H9 (cell line): ENCODE data around the gene ITGB2. TPM values are rescaled to one million over a fixed set of nuclear protein-coding genes. Genes with fewer than 3 reads are reported as not detected.
A peak's percentile ranks its signal among the peaks of the same experiment; 100 is the strongest.

Source experiments
- DNase-seq: peaks from one replicate; pipeline ENCODE4 v3.0.0-alpha.2; 2017
- H2AFZ ChIP-seq: one replicate; pipeline ENCODE4 v1.6.1; 2013; ENCODE audit warnings: mild to moderate bottlenecking, low read length, control low read depth, moderate library complexity
- H2AK5ac ChIP-seq: 2 replicates; pipeline ENCODE4 v1.6.1; 2013; ENCODE audit warnings: low read length, control low read depth, mixed read lengths; ENCODE audit not compliant: insufficient read length
- H2BK120ac ChIP-seq: one replicate; pipeline ENCODE4 v1.6.1; 2013; ENCODE audit warnings: low read depth, mild to moderate bottlenecking, low read length, control low read depth, inconsistent platforms; ENCODE audit not compliant: poor library complexity, severe bottlenecking
- H2BK12ac ChIP-seq: 2 replicates; pipeline ENCODE4 v1.6.1; 2013; ENCODE audit warnings: low read length, control low read depth, mixed read lengths, low read depth; ENCODE audit not compliant: insufficient read length
- H2BK15ac ChIP-seq: 2 replicates; pipeline ENCODE4 v1.6.1; 2013; ENCODE audit warnings: low read depth, low read length, control low read depth
- H2BK20ac ChIP-seq: one replicate; pipeline ENCODE4 v1.6.1; 2013; ENCODE audit warnings: low read depth, mild to moderate bottlenecking, low read length, control low read depth, inconsistent platforms; ENCODE audit not compliant: poor library complexity, severe bottlenecking
- H2BK5ac ChIP-seq: 2 replicates; pipeline ENCODE4 v1.6.1; 2013; ENCODE audit warnings: low read length, control low read depth, mixed read lengths; ENCODE audit not compliant: insufficient read length
- H3K14ac ChIP-seq: 2 replicates; pipeline ENCODE4 v1.6.1; 2013; ENCODE audit warnings: low read length, control low read depth; ENCODE audit not compliant: insufficient read depth
- H3K18ac ChIP-seq: 2 replicates; pipeline ENCODE4 v1.6.1; 2013; ENCODE audit warnings: low read depth, mild to moderate bottlenecking, mixed read lengths, low read length, control low read depth; ENCODE audit not compliant: insufficient read length
- H3K23ac ChIP-seq: 2 replicates; pipeline ENCODE4 v1.6.1; 2013; ENCODE audit warnings: low read length, control low read depth, mixed read lengths, low read depth; ENCODE audit not compliant: insufficient read length
- H3K23me2 ChIP-seq: 2 replicates; pipeline ENCODE4 v1.6.1; 2013; ENCODE audit warnings: low read depth, mild to moderate bottlenecking, mixed read lengths, low read length, control low read depth; ENCODE audit not compliant: insufficient read length, poor library complexity, severe bottlenecking
- H3K27ac ChIP-seq: 2 replicates; pipeline ENCODE4 v1.5.1; 2013; ENCODE audit warnings: low read length, control low read depth, mixed read lengths, low read depth; ENCODE audit not compliant: insufficient read length
- H3K27me3 ChIP-seq: 2 replicates; pipeline ENCODE4 v1.6.1; 2013; ENCODE audit warnings: low read length, control low read depth, inconsistent platforms; ENCODE audit not compliant: insufficient read depth
- H3K4ac ChIP-seq: 2 replicates; pipeline ENCODE4 v1.6.1; 2013; ENCODE audit warnings: low read depth, mild to moderate bottlenecking, control low read depth, inconsistent platforms, low read length, moderate library complexity
- H3K4me1 ChIP-seq: 2 replicates; pipeline ENCODE4 v1.6.1; 2013; ENCODE audit warnings: low read length, control low read depth, inconsistent platforms; ENCODE audit not compliant: insufficient read depth
- H3K4me2 ChIP-seq: 2 replicates; pipeline ENCODE4 v1.6.1; 2013; ENCODE audit warnings: low read length, control low read depth, mixed read lengths; ENCODE audit not compliant: insufficient read length, insufficient read depth
- H3K56ac ChIP-seq: 2 replicates; pipeline ENCODE4 v1.6.1; 2013; ENCODE audit warnings: low read depth, mild to moderate bottlenecking, mixed read lengths, low read length, control low read depth; ENCODE audit not compliant: insufficient read length
- H3K79me1 ChIP-seq: 2 replicates; pipeline ENCODE4 v1.6.1; 2013; ENCODE audit warnings: low read depth, mild to moderate bottlenecking, moderate library complexity, low read length, control low read depth, inconsistent platforms; ENCODE audit not compliant: insufficient read depth, poor library complexity, severe bottlenecking
- H3K79me2 ChIP-seq: 2 replicates; pipeline ENCODE4 v1.6.1; 2013; ENCODE audit warnings: low read length, control low read depth, inconsistent platforms; ENCODE audit not compliant: insufficient read depth
- H3K9ac ChIP-seq: 2 replicates; pipeline ENCODE4 v1.6.1; 2013; ENCODE audit warnings: low read length, control low read depth, mixed read lengths; ENCODE audit not compliant: insufficient read length; ENCODE audit errors: extremely low read depth
- H3K9me3 ChIP-seq: one replicate; pipeline ENCODE4 v1.6.1; 2013; ENCODE audit warnings: low read depth, low read length, inconsistent platforms; ENCODE audit not compliant: control insufficient read depth
- H3T11ph ChIP-seq: one replicate; pipeline ENCODE4 v1.6.1; 2013; ENCODE audit warnings: mild to moderate bottlenecking, low read length, control low read depth, inconsistent platforms
- H4K20me1 ChIP-seq: one replicate; pipeline ENCODE4 v1.6.1; 2013; ENCODE audit not compliant: control insufficient read depth, insufficient read length, insufficient read depth
- H4K5ac ChIP-seq: 2 replicates; pipeline ENCODE4 v1.6.1; 2013; ENCODE audit warnings: low read depth, mild to moderate bottlenecking, mixed read lengths, low read length, control low read depth; ENCODE audit not compliant: insufficient read length
- H4K8ac ChIP-seq: replicated peaks from 2 replicates; pipeline ENCODE4 v1.6.1; 2013; ENCODE audit warnings: low read length, control low read depth, mixed read lengths, low read depth; ENCODE audit not compliant: insufficient read length
- H4K91ac ChIP-seq: 2 replicates; pipeline ENCODE4 v1.6.1; 2013; ENCODE audit warnings: low read depth, mild to moderate bottlenecking, moderate library complexity, mixed read lengths, low read length, control low read depth; ENCODE audit not compliant: insufficient read length
- H3K27ac Mint-ChIP-seq, 3 experiments: 2 replicates in 2 of 3; 3 replicates in 1 of 3; pipeline ENCODE4 v1.8.0; 2020 to 2021; ENCODE audit warnings: mixed read lengths in 3 of 3, mild to moderate bottlenecking in 1 of 3, moderate library complexity in 1 of 3
- H3K27me3 Mint-ChIP-seq: 2 replicates; pipeline ENCODE4 v1.8.0; 2021; ENCODE audit warnings: low read depth, mild to moderate bottlenecking, moderate library complexity, mixed read lengths
- H3K36me3 Mint-ChIP-seq, 3 experiments: 2 replicates in 2 of 3; 3 replicates in 1 of 3; pipeline ENCODE4 v1.8.0; 2020 to 2021; ENCODE audit warnings: low read depth in 3 of 3, mixed read lengths in 3 of 3; ENCODE audit not compliant: insufficient read depth in 1 of 3
- H3K4me1 Mint-ChIP-seq, 2 experiments: 2 replicates each; pipeline ENCODE4 v1.8.0; 2020; ENCODE audit warnings: mixed read lengths in 2 of 2
- H3K4me3 Mint-ChIP-seq, 2 experiments: 2 replicates in 1 of 2; 3 replicates in 1 of 2; pipeline ENCODE4 v1.8.0; 2020 to 2021; ENCODE audit warnings: mild to moderate bottlenecking in 2 of 2, mixed read lengths in 2 of 2, moderate library complexity in 1 of 2
- H3K9me3 Mint-ChIP-seq, 2 experiments: 2 replicates in 1 of 2; 3 replicates in 1 of 2; pipeline ENCODE4 v1.8.0; 2020; ENCODE audit warnings: mild to moderate bottlenecking in 2 of 2, mixed read lengths in 2 of 2, moderate library complexity in 1 of 2
- CTCF ChIP-seq: fragments of 200-600 bp; sonication (generic); conservative IDR thresholded peaks from 3 replicates; pipeline ENCODE4 v1.8.0; 2021; ENCODE audit warnings: antibody characterized with exemption, mild to moderate bottlenecking
- WGBS: extraction: QIAGEN DNeasy Blood & Tissue Kit; methylation state at CpG from one replicate; pipeline ENCODE4 v1.1.7; 2013; ENCODE audit warnings: missing lambda C conversion rate, low lambda C conversion rate, mixed read lengths; ENCODE audit not compliant: insufficient read length; ENCODE audit errors: extremely low coverage; 5-methylcytosine and 5-hydroxymethylcytosine counted together
- total RNA-seq: library from RNA; stranded (reverse); gene quantifications from 2 replicates; pipeline ENCODE4 v1.2.1, GENCODE V29; 2021

ITGB2 gene
- total RNA-seq, 1 experiment from 2014 or later = 1.1 TPM

- DNase-seq = no peak
- no peak overlapping the region for H3K9ac ChIP-seq
- H4K20me1 ChIP-seq = no peaks in the 10 kb centered on the region
- TF ChIP-seq CTCF = no peak
- no peak overlapping the region for H3K27ac ChIP-seq
- no peak overlapping the region for H2BK20ac ChIP-seq
- no peaks in the 10 kb centered on the region for H3K9me3 ChIP-seq
- H3K14ac ChIP-seq = no peak overlapping the region; the same call in 1 of the 2 replicates
- peaks cover 2 to 13% of the 10 kb centered on the region in 2 experiments for H3K4me1 Mint-ChIP-seq
- no peak overlapping the region for H4K5ac ChIP-seq
- H3K23me2 ChIP-seq = no peaks in the 10 kb centered on the region
- H3K4me3 Mint-ChIP-seq = peak overlapping the region; percentile 64 to 84
- H3K18ac ChIP-seq = no peak overlapping the region
- no peak overlapping the region for H2BK15ac ChIP-seq
- H2BK120ac ChIP-seq = no peak overlapping the region
- H3K79me1 ChIP-seq = no peaks in the 10 kb centered on the region
- H2AFZ ChIP-seq = no peak overlapping the region
- H3K4me1 ChIP-seq = peaks cover 3% of the 10 kb centered on the region; the same call in 1 of the 2 replicates
- no peak overlapping the region for H2BK12ac ChIP-seq
- H3K56ac ChIP-seq = no peak overlapping the region
- H3K23ac ChIP-seq = no peak overlapping the region
- no peak overlapping the region for H4K91ac ChIP-seq
- H3K9me3 Mint-ChIP-seq = no peaks in the 10 kb centered on the region; a peak in 1 of 5 replicates
- H2AK5ac ChIP-seq = no peak overlapping the region
- H4K8ac ChIP-seq = no peak overlapping the region
- H3K36me3 Mint-ChIP-seq = no peaks in the 10 kb centered on the region
- H3K79me2 ChIP-seq = no peaks in the 10 kb centered on the region
- peak overlapping the region; percentile 46 for H3K4me2 ChIP-seq
- no peak overlapping the region for H3K27ac Mint-ChIP-seq
- H3K27me3 Mint-ChIP-seq = peaks cover 57% of the 10 kb centered on the region
- H3T11ph ChIP-seq = no peak overlapping the region
- H3K4ac ChIP-seq = no peak overlapping the region
- no peak overlapping the region for H2BK5ac ChIP-seq
- no CpG with 5 or more reads among the region's 13 CpGs for WGBS
- H3K27me3 ChIP-seq = peaks cover 42% of the 10 kb centered on the region; the same call in 1 of the 2 replicates
These were observed 2.1 kb downstream of the ITGB2 start for GRCh38 chr21:44918581-44919033.
